OCI-LY7 (cell line): ENCODE data around the gene FEV. TPM values are rescaled to one million over a fixed set of nuclear protein-coding genes. Genes with fewer than 3 reads are reported as not detected.

Experiments used
- BruUV-seq: library from RNA; stranded (reverse); fragments of 400-500 nt; replicated peaks from 2 replicates; lab custom pipeline; 2021; lab: Mats Ljungman, UMichigan
- CTCF ChIA-PET: fragments of 300-600 bp; sonication (Branson Sonifier 250); formaldehyde crosslinking; loops from one replicate; lab custom pipeline; 2022; ENCODE audit warnings: antibody characterized with exemption; ENCODE audit not compliant: unreplicated experiment; lab: Charles Lee
- POLR2A ChIA-PET: fragments of 300-600 bp; sonication (Branson Sonifier 250); formaldehyde crosslinking; loops from one replicate; lab custom pipeline; 2022; ENCODE audit warnings: antibody characterized with exemption; lab: Charles Lee
- DNase-seq: peaks from one replicate; pipeline ENCODE4 v3.0.0-alpha.2; 2015; ENCODE audit warnings: low spot score
- H2AFZ ChIP-seq: fragments of 200-600 bp; sonication (generic), shearing (Covaris generic); 2 replicates; pipeline ENCODE4 v1.6.1; 2014; ENCODE audit warnings: mild to moderate bottlenecking, antibody characterized with exemption, low read length, moderate library complexity
- H3K27ac ChIP-seq: fragments of 200-600 bp; sonication (generic); 2 replicates; pipeline ENCODE4 v1.5.1; 2014; ENCODE audit warnings: mixed run types, low read depth, mild to moderate bottlenecking, moderate library complexity, low read length, inconsistent platforms; ENCODE audit not compliant: poor library complexity, severe bottlenecking
- H3K36me3 ChIP-seq: fragments of 200-600 bp; sonication (generic); 2 replicates; pipeline ENCODE4 v1.6.1; 2014; ENCODE audit warnings: mild to moderate bottlenecking, antibody characterized with exemption, low read length, moderate library complexity, mixed read lengths; ENCODE audit not compliant: insufficient read depth
- H3K4me1 ChIP-seq: fragments of 200-600 bp; sonication (generic); 2 replicates; pipeline ENCODE4 v1.5.1; 2014; ENCODE audit warnings: mild to moderate bottlenecking, low read length; ENCODE audit not compliant: insufficient read depth, poor library complexity, severe bottlenecking
- H3K4me2 ChIP-seq: fragments of 200-600 bp; sonication (generic); 2 replicates; pipeline ENCODE4 v1.6.1; 2014; ENCODE audit warnings: mild to moderate bottlenecking, low read length
- H3K4me3 ChIP-seq: fragments of 200-600 bp; sonication (generic); 2 replicates; pipeline ENCODE4 v1.5.1; 2014; ENCODE audit warnings: mild to moderate bottlenecking, low read depth, low read length; ENCODE audit not compliant: poor library complexity, severe bottlenecking
- H3K79me2 ChIP-seq: fragments of 200-600 bp; sonication (generic); 2 replicates; pipeline ENCODE4 v1.6.1; 2016; ENCODE audit warnings: low read depth, mild to moderate bottlenecking, low read length, moderate library complexity, mixed read lengths; ENCODE audit not compliant: insufficient read depth
- H3K9me2 ChIP-seq: fragments of 200-600 bp; sonication (generic); 2 replicates; pipeline ENCODE4 v1.6.1; 2016; ENCODE audit warnings: mild to moderate bottlenecking, low read length, mixed read lengths; ENCODE audit not compliant: insufficient read depth
- H3K9me3 ChIP-seq: fragments of 200-600 bp; sonication (generic); 2 replicates; pipeline ENCODE4 v1.6.1; 2014; ENCODE audit warnings: mild to moderate bottlenecking, mixed run types, low read length, mixed read lengths
- H4K20me1 ChIP-seq: fragments of 200-600 bp; sonication (generic); 2 replicates; pipeline ENCODE4 v1.6.1; 2014; ENCODE audit warnings: mild to moderate bottlenecking, antibody characterized with exemption, low read length, moderate library complexity, mixed read lengths; ENCODE audit not compliant: insufficient read depth
- CTCF ChIP-seq: fragments of 200-600 bp; sonication (generic); conservative IDR thresholded peaks from 2 replicates; pipeline ENCODE4 v1.5.1; 2014; ENCODE audit warnings: mild to moderate bottlenecking, antibody characterized with exemption, low read length, moderate library complexity, mixed read lengths
- EZH2phosphoT487 ChIP-seq: fragments of 200-600 bp; sonication (generic); IDR thresholded peaks from 2 replicates; pipeline ENCODE4 v1.6.1; 2018; ENCODE audit warnings: low read depth, borderline replicate concordance, mild to moderate bottlenecking, mixed run types, antibody characterized with exemption, low read length, moderate library complexity, mixed read lengths
- intact Hi-C: fragments of 100-400 bp; cut with micrococcal nuclease; formaldehyde crosslinking; loops from one replicate; pipeline ENCODE4 v1.10.0; 2022; ENCODE audit not compliant: unreplicated experiment
- total RNA-seq, 2 experiments: library from RNA; depleted of rRNA in 1 of 2; stranded (reverse); fragments of >200 nt in 1 of 2; shearing (Covaris generic) in 1 of 2; gene quantifications; 2 replicates each; pipeline ENCODE4 v1.2.3, GENCODE V29; 2014 to 2022

FEV gene
- total RNA-seq, 2 experiments from 2014 or later: not detected

- Histone ChIP-seq H3K27ac (no peak overlapping the region), H3K9me3 (no peaks in the 10 kb centered on the region), H3K36me3 (no peaks in the 10 kb centered on the region), H3K4me2 (no peak overlapping the region), H3K4me1 (no peaks in the 10 kb centered on the region), H3K9me2 (no peaks in the 10 kb centered on the region), H3K79me2 (no peaks in the 10 kb centered on the region), H4K20me1 (no peaks in the 10 kb centered on the region; the same call in 1 of the 2 replicates), H2AFZ (no peak overlapping the region), H3K4me3 (no peak overlapping the region)
- ChIA-PET POLR2A (interaction anchor here (0.7 kb wide), 2 partner anchors 264 to 463 kb away, joined by 4 to 5 read pairs; no protein-coding TSS in a partner anchor), CTCF (no interaction called here)
- TF ChIP-seq EZH2phosphoT487: no peak
- TF ChIP-seq CTCF: no peak
- BruUV-seq: no TSS peak
- no peak for DNase-seq
- intact Hi-C loops: no loop called here
Measured at GRCh38 chr2:218975060-218975777, 9.8 kb downstream of the FEV start.

GRCh38 chr2:218970894-218971293 lies 14.1 kb downstream of the FEV start:
- no peaks in the 10 kb centered on the region for H3K9me2 ChIP-seq
- H3K9me3 ChIP-seq: no peaks in the 10 kb centered on the region
- no peaks in the 10 kb centered on the region for H3K79me2 ChIP-seq
- H3K4me1 ChIP-seq: no peaks in the 10 kb centered on the region
- no peak overlapping the region for H3K4me2 ChIP-seq
- no TSS peak for BruUV-seq
- H3K4me3 ChIP-seq: no peak overlapping the region
- ChIA-PET POLR2A (no interaction called here), CTCF (interaction anchor here (0.5 to 0.6 kb wide), 2 partner anchors 311 to 1924 kb away, joined by 4 read pairs; partner anchors contain the start of genes BCS1L and ZNF142)
- no peaks in the 10 kb centered on the region for H3K36me3 ChIP-seq
- DNase-seq: no peak
- H3K27ac ChIP-seq: no peak overlapping the region
- H4K20me1 ChIP-seq: no peaks in the 10 kb centered on the region; the same call in 1 of the 2 replicates
- intact Hi-C loops: no loop called here
- H2AFZ ChIP-seq: no peak overlapping the region
- TF ChIP-seq CTCF: no peak
- no peak for TF ChIP-seq EZH2phosphoT487
